ENCODE results near the gene APP. TPM values are rescaled to one million over a fixed set of nuclear protein-coding genes. Genes with fewer than 3 reads are reported as not detected.
"Not testable (repeated sequence)": the region's sequence is repeated elsewhere in the genome, so short reads cannot be mapped to it uniquely, and the experiment has no call there.

Gene APP
- total and polyA plus RNA-seq, 12 donors: 106 to 434 (median 389) TPM

GRCh38 chr21:26085127-26085526, 85.4 kb downstream of the APP start:
- ATAC-seq: no peak

GRCh38 chr21:26082549-26082948, 88.0 kb downstream of the APP start:
- intact Hi-C loops (cut with DNase I): no loop called here
- no peak overlapping the region for H3K27ac ChIP-seq
- no peak for TF ChIP-seq CTCF (IDR thresholded peaks at IDR 0.05)
- H3K36me3 ChIP-seq: peaks cover 0 to 5% (median 0%) of the 10 kb centered on the region in 9 donors
- no peak overlapping the region for H3K4me3 ChIP-seq
- 81 to 88% methylated on average over 2 of the region's 2 CpGs for WGBS, 2 donors
- no peak for DNase-seq
- peaks cover 0 to 51% (median 9%) of the 10 kb centered on the region in 9 donors for H3K4me1 ChIP-seq
- ATAC-seq: no peak
- no peaks in the 10 kb centered on the region for H3K9me3 ChIP-seq
- no peaks in the 10 kb centered on the region for H3K27me3 ChIP-seq

More at GRCh38 chr21:26085127-26085526, 85.4 kb downstream of the APP start:
- intact Hi-C loops (cut with DNase I): no loop called here
- no peaks in the 10 kb centered on the region for H3K9me3 ChIP-seq
- no peak overlapping the region for H3K4me3 ChIP-seq
- no peak overlapping the region for H3K27ac ChIP-seq
- peaks cover 0 to 29% (median 0%) of the 10 kb centered on the region in 9 donors for H3K36me3 ChIP-seq
- 84 to 90% methylated on average over 4 of the region's 4 CpGs for WGBS, 2 donors
- H3K27me3 ChIP-seq: no peaks in the 10 kb centered on the region
- H3K4me1 ChIP-seq: peaks cover 0 to 42% (median 8%) of the 10 kb centered on the region in 9 donors
- TF ChIP-seq CTCF (IDR thresholded peaks at IDR 0.05): no peak
- DNase-seq: no peak

GRCh38 chr21:26081175-26081760, 89.3 kb downstream of the APP start:
- ATAC-seq; intact Hi-C loops (cut with DNase I); H3K27me3 ChIP-seq; DNase-seq; H3K9me3 ChIP-seq; H3K4me3 ChIP-seq; H3K36me3 ChIP-seq; H3K27ac ChIP-seq: not testable (repeated sequence)
- H3K4me1 ChIP-seq: peaks cover 0 to 46% (median 9%) of the 10 kb centered on the region in 9 donors
- 86 to 89% methylated on average over 7 of the region's 7 CpGs for WGBS, 2 donors

GRCh38 chr21:26080211-26080610, 90.4 kb downstream of the APP start:
- DNase-seq: no peak
- Histone ChIP-seq H3K27me3 (no peaks in the 10 kb centered on the region), H3K4me1 (peaks cover 0 to 35% (median 9%) of the 10 kb centered on the region in 9 donors), H3K27ac (no peak overlapping the region), H3K9me3 (no peaks in the 10 kb centered on the region), H3K4me3 (no peak overlapping the region), H3K36me3 (no peaks in the 10 kb centered on the region)
- TF ChIP-seq CTCF (IDR thresholded peaks at IDR 0.05): no peak
- WGBS, 2 donors: 97 to 98% methylated on average over 6 of the region's 6 CpGs
- ATAC-seq: no peak
- intact Hi-C loops (cut with DNase I): no loop called here

GRCh38 chr21:26079366-26079765, 91.2 kb downstream of the APP start:
- ATAC-seq: peak in 1 of 8 donors; percentile 9
- no peaks in the 10 kb centered on the region for H3K27me3 ChIP-seq
- no peak for TF ChIP-seq CTCF (IDR thresholded peaks at IDR 0.05)
- H3K4me1 ChIP-seq: peaks cover 0 to 27% (median 9%) of the 10 kb centered on the region in 9 donors
- DNase-seq: no peak
- intact Hi-C loops (cut with DNase I): loop anchor here in 1 of 10 donors (10.0 kb wide), 1 partner anchor 85 kb away; no protein-coding TSS in a partner anchor
- no peak overlapping the region for H3K4me3 ChIP-seq
- no peaks in the 10 kb centered on the region for H3K36me3 ChIP-seq
- no peaks in the 10 kb centered on the region for H3K9me3 ChIP-seq
- WGBS, 2 donors: 71 to 81% methylated on average over 4 of the region's 4 CpGs
- peak overlapping the region in 3 of 10 donors; percentile 5 to 54 (median 9) for H3K27ac ChIP-seq
